HepG2 (cell line): Measurements from ENCODE around the gene ZNF669. TPM values are rescaled to one million over a fixed set of nuclear protein-coding genes. Genes with fewer than 3 reads are reported as not detected.
"Not testable (repeated sequence)": the region's sequence is repeated elsewhere in the genome, so short reads cannot be mapped to it uniquely, and the experiment has no call there.

Source experiments
- ATAC-seq: fragments of 200-7000 bp; cut with Tn5 transposase; 3 replicates; pipeline ENCODE4 v1.9.1; 2020; ENCODE audit warnings: mild to moderate bottlenecking, moderate library complexity
- BruUV-seq: library from RNA; stranded (reverse); fragments of 400-500 nt; replicated peaks from 2 replicates; lab custom pipeline; 2021; lab: Mats Ljungman, UMichigan
- CTCF ChIA-PET: fragments of 300-600 bp; formaldehyde crosslinking; extraction: SDS; loops from one replicate; lab custom pipeline; 2021; ENCODE audit warnings: low total read pairs, inconsistent platforms, low intra/inter-chr PET ratio; lab: Yijun Ruan, JAX
- POLR2A ChIA-PET: fragments of 350-600 bp; sonication (Branson Sonifier 250); formaldehyde crosslinking; loops from one replicate; lab custom pipeline; 2020; ENCODE audit warnings: antibody characterized with exemption, inconsistent platforms; lab: Yijun Ruan, JAX
- DNase-seq: peaks from one replicate; pipeline ENCODE4 v3.0.0-alpha.2; 2015; ENCODE audit warnings: low spot score
- FAIRE-seq: peaks from 3 replicates; lab custom pipeline; 2011; peaks lifted over from hg19 to GRCh38; lab: Jason Lieb, UNC
- H2AFZ ChIP-seq: one replicate; pipeline ENCODE4 v1.6.1; 2011; ENCODE audit warnings: low read length, inconsistent platforms
- H3K27ac ChIP-seq: fragments of 300-600 bp; 3 replicates; pipeline ENCODE4 v1.8.0; 2011; ENCODE audit warnings: mixed run types, mild to moderate bottlenecking, mixed read lengths, low read length, inconsistent platforms; ENCODE audit not compliant: insufficient read depth; ENCODE audit errors: extremely low read length
- H3K27me3 ChIP-seq, 2 experiments: fragments of 200-600 bp in 1 of 2; 2 replicates in 1 of 2; 3 replicates in 1 of 2; pipeline versions ENCODE4 v1.6.0 to v1.8.0; 2011; ENCODE audit warnings: low read length in 2 of 2, mild to moderate bottlenecking in 2 of 2, moderate library complexity in 2 of 2, inconsistent platforms in 1 of 2; ENCODE audit not compliant: insufficient read depth in 2 of 2, control insufficient read depth in 1 of 2
- H3K36me3 ChIP-seq, 2 experiments: fragments of 200-600 bp in 1 of 2; replicated peaks in 1 of 2; 2 replicates in 1 of 2; 3 replicates in 1 of 2; pipeline versions ENCODE4 v1.5.1 to v1.8.0; 2011; ENCODE audit warnings: low read length in 2 of 2, inconsistent platforms in 1 of 2; ENCODE audit not compliant: insufficient read depth in 2 of 2, control insufficient read depth in 1 of 2
- H3K4me1 ChIP-seq: 2 replicates; pipeline ENCODE4 v1.5.1; 2012; ENCODE audit warnings: low read length, inconsistent platforms; ENCODE audit not compliant: insufficient read depth
- H3K4me2 ChIP-seq: 2 replicates; pipeline ENCODE4 v1.6.0; 2011; ENCODE audit warnings: low read depth, low read length, inconsistent platforms
- H3K4me3 ChIP-seq, 3 experiments: fragments of 200-600 bp in 1 of 3; sonication (generic), shearing (Covaris generic) in 1 of 3; replicated peaks in 1 of 3; 2 replicates each; pipeline ENCODE4 v1.5.1; 2011 to 2016; ENCODE audit warnings: low read length in 3 of 3, inconsistent platforms in 2 of 3, low read depth in 2 of 3, mild to moderate bottlenecking in 2 of 3, control low read depth in 1 of 3, mixed read lengths in 1 of 3; ENCODE audit not compliant: insufficient read depth in 1 of 3
- H3K79me2 ChIP-seq: one replicate; pipeline ENCODE4 v1.6.1; 2011; ENCODE audit warnings: low read length, inconsistent platforms; ENCODE audit not compliant: insufficient read depth
- H3K9ac ChIP-seq: 2 replicates; pipeline ENCODE4 v1.6.0; 2011; ENCODE audit warnings: mild to moderate bottlenecking, low read depth, low read length, inconsistent platforms; ENCODE audit not compliant: insufficient read depth
- H3K9me3 ChIP-seq: 2 replicates; pipeline ENCODE4 v1.5.1; 2012; ENCODE audit warnings: mild to moderate bottlenecking, low read length
- H4K20me1 ChIP-seq: 2 replicates; pipeline ENCODE4 v1.6.0; 2011; ENCODE audit warnings: inconsistent platforms, mild to moderate bottlenecking, low read length, moderate library complexity; ENCODE audit not compliant: insufficient read depth
- GABPA ChIP-seq, 2 experiments: IDR thresholded peaks; 2 replicates each; pipeline ENCODE4 v1.6.1; 2011 to 2016; ENCODE audit warnings: low read depth in 2 of 2, low read length in 1 of 2, missing biosample characterization in 1 of 2, missing genetic modification characterization in 1 of 2
- GABPB1 ChIP-seq: IDR thresholded peaks from 2 replicates; pipeline ENCODE4 v1.6.1; 2016; ENCODE audit warnings: mild to moderate bottlenecking, missing genetic modification reagents, moderate library complexity, missing compliant biosample characterization
- GFI1 ChIP-seq: sonication (generic); formaldehyde crosslinking; IDR thresholded peaks from 2 replicates; pipeline ENCODE4 v1.5.0; 2020; ENCODE audit warnings: missing genetic modification reagents, mild to moderate bottlenecking, borderline replicate concordance
- GLI4 ChIP-seq: sonication (generic); formaldehyde crosslinking; IDR thresholded peaks from 2 replicates; pipeline ENCODE4 v1.5.1; 2020; ENCODE audit warnings: missing genetic modification reagents, mild to moderate bottlenecking, moderate library complexity, borderline replicate concordance
- HCFC1 ChIP-seq: fragments of 150-350 bp; IDR thresholded peaks from 2 replicates; pipeline ENCODE4 v1.6.1; 2014; ENCODE audit warnings: low read depth, low read length
- NFKB2 ChIP-seq: sonication (generic); formaldehyde crosslinking; IDR thresholded peaks from 2 replicates; pipeline ENCODE4 v1.4.0; 2020; ENCODE audit warnings: missing genetic modification reagents, borderline replicate concordance
- RARA ChIP-seq: IDR thresholded peaks from 2 replicates; pipeline ENCODE4 v1.6.1; 2016; ENCODE audit warnings: missing genetic modification reagents, missing compliant biosample characterization
- YEATS2 ChIP-seq: sonication (generic); formaldehyde crosslinking; IDR thresholded peaks from 2 replicates; pipeline ENCODE4 v1.4.0; 2020; ENCODE audit warnings: missing genetic modification reagents, borderline replicate concordance
- YY1 ChIP-seq: IDR thresholded peaks from 2 replicates; pipeline ENCODE4 v1.6.1; 2011; ENCODE audit warnings: low read length, low read depth, moderate library complexity, mild to moderate bottlenecking; ENCODE audit not compliant: insufficient read depth, insufficient replicate concordance
- ZBTB37 ChIP-seq: sonication (generic); formaldehyde crosslinking; IDR thresholded peaks from 2 replicates; pipeline ENCODE4 v1.4.0; 2020; ENCODE audit warnings: mild to moderate bottlenecking, missing genetic modification reagents
- ZNF160 ChIP-seq: sonication (generic); formaldehyde crosslinking; IDR thresholded peaks from 2 replicates; pipeline ENCODE4 v1.8.0; 2022; ENCODE audit warnings: mild to moderate bottlenecking, inconsistent platforms, missing genetic modification reagents
- ZNF335 ChIP-seq: sonication (generic); formaldehyde crosslinking; IDR thresholded peaks from 2 replicates; pipeline ENCODE4 v1.4.0; 2020; ENCODE audit warnings: missing genetic modification reagents
- ZNF790 ChIP-seq: sonication (generic); formaldehyde crosslinking; IDR thresholded peaks from 2 replicates; pipeline ENCODE4 v1.8.0; 2022; ENCODE audit warnings: missing genetic modification reagents, mild to moderate bottlenecking, borderline replicate concordance
- ZNF883 ChIP-seq: sonication (generic); formaldehyde crosslinking; IDR thresholded peaks from 2 replicates; pipeline ENCODE4 v1.5.1; 2020; ENCODE audit warnings: mild to moderate bottlenecking, missing genetic modification reagents; ENCODE audit errors: not compliant biosample characterization
- WGBS: methylation state at CpG from one replicate; pipeline ENCODE4 v1.1.6; 2017; ENCODE audit warnings: low lambda C conversion rate; 5-methylcytosine and 5-hydroxymethylcytosine counted together
- in situ Hi-C: cut with HindIII; loops from 2 replicates; pipeline ENCODE4 v1.10.0; 2017; ENCODE audit warnings: low pct_unique_long_range_greater_than_20kb; ENCODE audit not compliant: extremely low pct_ligation_motif_present
- intact Hi-C: fragments of 100-400 bp; cut with micrococcal nuclease; formaldehyde crosslinking; loops from one replicate; pipeline ENCODE4 v1.10.0; 2022; ENCODE audit not compliant: unreplicated experiment
- polyA plus RNA-seq, 8 experiments: library from polyadenylated mRNA; depleted of rRNA in 3 of 8; stranded (reverse) in 7 of 8; unstranded in 1 of 8; fragments of >200 nt; fragmentation: Illumina TruSeq in 4 of 8; extraction: Trizol in 4 of 8; gene quantifications; 2 replicates each; pipeline versions ENCODE4 v1.2.1 to v1.2.3, GENCODE V29; 2011 to 2016; ENCODE audit warnings: low read depth in 4 of 8, missing spikeins in 1 of 8, mixed read lengths in 1 of 8; ENCODE audit not compliant: insufficient read depth in 1 of 8
- total RNA-seq, 5 experiments: library from RNA; depleted of rRNA; stranded (reverse); fragments of >200 nt; fragmentation: Illumina TruSeq; extraction: Trizol; gene quantifications; 2 replicates each; pipeline ENCODE4 v1.2.3, GENCODE V29; 2016; ENCODE audit warnings: low read depth in 1 of 5
- TF ChIP-seq, protein P1 (sequence below): fragments of 450-650 bp; IDR thresholded peaks from 2 replicates; pipeline ENCODE4 v1.6.1; 2017; ENCODE audit warnings: mild to moderate bottlenecking

Gene ZNF669
- total and polyA plus RNA-seq, 2 of the 13 experiments (the other 11 are each of a cell fraction or from before 2014, with no cell fraction given), result 3.1 to 14.6 TPM

- CTCF ChIA-PET, H3K4me1 ChIP-seq, H3K9me3 ChIP-seq, intact Hi-C loops, POLR2A ChIA-PET, H3K36me3 ChIP-seq, H2AFZ ChIP-seq, H3K9ac ChIP-seq, H3K4me3 ChIP-seq, in situ Hi-C loops, H3K79me2 ChIP-seq, H3K4me2 ChIP-seq, H3K27me3 ChIP-seq, DNase-seq, H4K20me1 ChIP-seq, H3K27ac ChIP-seq: not testable (repeated sequence)
- ATAC-seq (peak; percentile 94), FAIRE-seq (peak; percentile 87)
- no CpG with 5 or more reads among the region's 25 CpGs for WGBS
- TSS peak; percentile 78 for BruUV-seq
Observed at GRCh38 chr1:247126166-247126565, 22.0 kb upstream of the ZNF669 start.

GRCh38 chr1:247121382-247121781 lies 17.2 kb upstream of the ZNF669 start:
- no peaks in the 10 kb centered on the region for H3K36me3 ChIP-seq
- H3K4me3 ChIP-seq, result no peak overlapping the region
- DNase-seq (no peak), ATAC-seq (no peak), FAIRE-seq (no peak)
- H4K20me1 ChIP-seq, result no peaks in the 10 kb centered on the region
- no peak overlapping the region for H2AFZ ChIP-seq
- no TSS peak for BruUV-seq
- CTCF ChIA-PET, result no interaction called here
- intact Hi-C loops, result no loop called here
- POLR2A ChIA-PET, result no interaction called here
- H3K9ac ChIP-seq, result no peak overlapping the region
- no peaks in the 10 kb centered on the region for H3K27me3 ChIP-seq
- 0 out of 2 replicates have a peak, but pooled peaks cover 5% of the 10 kb centered on the region for H3K4me1 ChIP-seq
- H3K79me2 ChIP-seq, result no peaks in the 10 kb centered on the region
- no peak overlapping the region for H3K27ac ChIP-seq
- 35% methylated on average over 6 of the region's 6 CpGs for WGBS
- no peaks in the 10 kb centered on the region for H3K9me3 ChIP-seq
- in situ Hi-C loops, result no loop called here
- no peak overlapping the region for H3K4me2 ChIP-seq
- TF ChIP-seq ZNF335 (CRISPR knock-in tag) (no peak), ZNF790 (no peak), GABPA (IDR thresholded peaks at IDR 0.05; ENCODE audit: low read depth, low read length) (no peak), GABPA (CRISPR knock-in tag; IDR thresholded peaks at IDR 0.05; ENCODE audit: low read depth) (no peak), ZNF883 (no peak), NFKB2 (CRISPR knock-in tag) (no peak), GABPB1 (CRISPR knock-in tag) (no peak), RARA (CRISPR knock-in tag) (no peak), GFI1 (CRISPR knock-in tag) (no peak), ZNF160 (CRISPR knock-in tag) (no peak), HCFC1 (no peak), YY1 (no peak), YEATS2 (CRISPR knock-in tag) (no peak), GLI4 (CRISPR knock-in tag) (no peak), ZBTB37 (no peak)
- TF ChIP-seq, protein P1, sequence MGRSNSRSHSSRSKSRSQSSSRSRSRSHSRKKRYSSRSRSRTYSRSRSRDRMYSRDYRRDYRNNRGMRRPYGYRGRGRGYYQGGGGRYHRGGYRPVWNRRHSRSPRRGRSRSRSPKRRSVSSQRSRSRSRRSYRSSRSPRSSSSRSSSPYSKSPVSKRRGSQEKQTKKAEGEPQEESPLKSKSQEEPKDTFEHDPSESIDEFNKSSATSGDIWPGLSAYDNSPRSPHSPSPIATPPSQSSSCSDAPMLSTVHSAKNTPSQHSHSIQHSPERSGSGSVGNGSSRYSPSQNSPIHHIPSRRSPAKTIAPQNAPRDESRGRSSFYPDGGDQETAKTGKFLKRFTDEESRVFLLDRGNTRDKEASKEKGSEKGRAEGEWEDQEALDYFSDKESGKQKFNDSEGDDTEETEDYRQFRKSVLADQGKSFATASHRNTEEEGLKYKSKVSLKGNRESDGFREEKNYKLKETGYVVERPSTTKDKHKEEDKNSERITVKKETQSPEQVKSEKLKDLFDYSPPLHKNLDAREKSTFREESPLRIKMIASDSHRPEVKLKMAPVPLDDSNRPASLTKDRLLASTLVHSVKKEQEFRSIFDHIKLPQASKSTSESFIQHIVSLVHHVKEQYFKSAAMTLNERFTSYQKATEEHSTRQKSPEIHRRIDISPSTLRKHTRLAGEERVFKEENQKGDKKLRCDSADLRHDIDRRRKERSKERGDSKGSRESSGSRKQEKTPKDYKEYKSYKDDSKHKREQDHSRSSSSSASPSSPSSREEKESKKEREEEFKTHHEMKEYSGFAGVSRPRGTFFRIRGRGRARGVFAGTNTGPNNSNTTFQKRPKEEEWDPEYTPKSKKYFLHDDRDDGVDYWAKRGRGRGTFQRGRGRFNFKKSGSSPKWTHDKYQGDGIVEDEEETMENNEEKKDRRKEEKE, result no peak
